ENCODE measurements around the gene NR6A1. TPM values are rescaled to one million over a fixed set of nuclear protein-coding genes. Genes with fewer than 3 reads are reported as not detected.

The NR6A1 gene
- total and polyA plus RNA-seq, 2 of the 8 experiments (the other 6 are each of a cell fraction or from before 2014, with no cell fraction given) = 93.2 to 237 TPM

- TF ChIP-seq SIX5 (IDR thresholded peaks at IDR 0.05; ENCODE audit: low read depth, low read length) = no peak
These were observed 24.0 kb downstream of the NR6A1 start (continued) for GRCh38 chr9:124747065-124747464.

All from H1 (cell line).